OCI-LY3 (cell line): ENCODE data around the gene DNMT3A.
A peak's percentile ranks its signal among the peaks of the same experiment; 100 is the strongest.

ENCODE experiments used
- H2AFZ ChIP-seq: fragments of 200-600, 300-600 bp; shearing (Covaris generic); 2 replicates; pipeline ENCODE4 v1.6.0; 2014; ENCODE audit warnings: antibody characterized with exemption, low read depth, low read length
- H3K27ac ChIP-seq: fragments of 200-600, 300-600 bp; sonication (generic); 2 replicates; pipeline ENCODE4 v1.5.1; 2014; ENCODE audit warnings: mild to moderate bottlenecking, low read length, moderate library complexity, mixed read lengths
- H3K27me3 ChIP-seq: fragments of 200-600, 300-600 bp; sonication (generic); 2 replicates; pipeline ENCODE4 v1.6.1; 2014; ENCODE audit warnings: low read depth, low read length, mixed read lengths
- H3K36me3 ChIP-seq: fragments of 200-600, 300-600 bp; sonication (generic); replicated peaks from 2 replicates; pipeline ENCODE3; 2014; ENCODE audit warnings: low read depth, low read length, mixed read lengths
- H3K4me1 ChIP-seq: fragments of 300-600, 200-600 bp; sonication (generic); 2 replicates; pipeline ENCODE4 v1.6.1; 2014; ENCODE audit warnings: low read length, mixed read lengths
- H3K4me2 ChIP-seq: fragments of 200-600, 300-600 bp; sonication (generic); 2 replicates; pipeline ENCODE4 v1.6.1; 2014; ENCODE audit warnings: low read length, mixed read lengths
- H3K4me3 ChIP-seq: fragments of 300-600, 200-600 bp; sonication (generic); 2 replicates; pipeline ENCODE4 v1.5.1; 2014; ENCODE audit warnings: antibody characterized with exemption, mild to moderate bottlenecking, low read length, moderate library complexity
- H3K79me2 ChIP-seq: fragments of 300-600, 200-600 bp; shearing (Covaris generic); 2 replicates; pipeline ENCODE4 v1.6.1; 2014; ENCODE audit warnings: mild to moderate bottlenecking, low read length, mixed read lengths
- H3K9ac ChIP-seq: fragments of 300-600, 200-600 bp; shearing (Covaris generic); 2 replicates; pipeline ENCODE4 v1.6.0; 2014; ENCODE audit warnings: mild to moderate bottlenecking, low read length, moderate library complexity
- H3K9me3 ChIP-seq: fragments of 200-600, 300-600 bp; shearing (Covaris generic); 2 replicates; pipeline ENCODE4 v1.6.1; 2014; ENCODE audit warnings: low read length, mixed read lengths; ENCODE audit not compliant: insufficient read depth
- H4K20me1 ChIP-seq: fragments of 200-600, 300-600 bp; sonication (generic); 2 replicates; pipeline ENCODE4 v1.6.1; 2016; ENCODE audit warnings: low read length, mixed read lengths; ENCODE audit not compliant: insufficient read depth
- CTCF ChIP-seq: fragments of 200-600, 300-600 bp; sonication (generic); IDR thresholded peaks from 2 replicates; pipeline ENCODE4 v1.5.1; 2014; ENCODE audit warnings: antibody characterized with exemption, low read length, low read depth
- EZH2phosphoT487 ChIP-seq: fragments of 200-600 bp; shearing (Covaris generic); IDR thresholded peaks from 2 replicates; pipeline ENCODE4 v1.6.1; 2018; ENCODE audit warnings: antibody characterized with exemption, mixed run types, low read depth

DNMT3A gene

GRCh38 chr2:25250331-25251070 is 91.2 kb downstream of the DNMT3A start:
- Histone ChIP-seq H3K27ac (no peak overlapping the region), H3K4me2 (peak overlapping the region; percentile 50)

GRCh38 chr2:25249785-25250184 is 91.9 kb downstream of the DNMT3A start:
- Histone ChIP-seq H3K36me3 (peaks cover 9% of the 10 kb centered on the region), H3K4me1 (0 out of 2 replicates have a peak, but pooled peaks cover 5% of the 10 kb centered on the region), H3K79me2 (no peaks in the 10 kb centered on the region), H3K4me2 (no peak overlapping the region), H3K9me3 (no peaks in the 10 kb centered on the region), H2AFZ (no peak overlapping the region), H3K27me3 (no peaks in the 10 kb centered on the region), H3K4me3 (no peak overlapping the region), H4K20me1 (no peaks in the 10 kb centered on the region), H3K9ac (no peak overlapping the region), H3K27ac (no peak overlapping the region)
- TF ChIP-seq EZH2phosphoT487 (no peak), CTCF (no peak)

More at GRCh38 chr2:25250331-25251070, 91.2 kb downstream of the DNMT3A start:
- Histone ChIP-seq H3K79me2 (no peaks in the 10 kb centered on the region), H3K4me3 (peak overlapping the region; percentile 44; the same call in 1 of the 2 replicates), H4K20me1 (no peaks in the 10 kb centered on the region), H3K9me3 (no peaks in the 10 kb centered on the region), H3K36me3 (peaks cover 3% of the 10 kb centered on the region), H3K27me3 (no peaks in the 10 kb centered on the region), H3K4me1 (0 out of 2 replicates have a peak, but pooled peaks cover 5% of the 10 kb centered on the region), H3K9ac (no peak overlapping the region), H2AFZ (no peak overlapping the region)
- no peak for TF ChIP-seq EZH2phosphoT487
- TF ChIP-seq CTCF: no peak

GRCh38 chr2:25247792-25248512 is 93.8 kb downstream of the DNMT3A start:
- Histone ChIP-seq H3K27me3 (no peaks in the 10 kb centered on the region), H3K9ac (no peak overlapping the region), H3K36me3 (peaks cover 17% of the 10 kb centered on the region), H3K9me3 (no peaks in the 10 kb centered on the region), H3K4me1 (0 out of 2 replicates have a peak, but pooled peaks cover 5% of the 10 kb centered on the region), H3K27ac (no peak overlapping the region), H3K4me3 (no peak overlapping the region), H3K4me2 (no peak overlapping the region), H3K79me2 (no peaks in the 10 kb centered on the region), H4K20me1 (no peaks in the 10 kb centered on the region), H2AFZ (no peak overlapping the region)
- no peak for TF ChIP-seq EZH2phosphoT487
- no peak for TF ChIP-seq CTCF
